Osteocyte (in vitro differentiated cells): Measurements from ENCODE around the gene MPP1. TPM values are rescaled to one million over a fixed set of nuclear protein-coding genes. Genes with fewer than 3 reads are reported as not detected.

Experiments
- DNase-seq: peaks from one replicate; pipeline ENCODE4 v3.0.0; 2021; ENCODE audit warnings: mixed read lengths; ENCODE audit not compliant: unreplicated experiment; ENCODE audit errors: extremely low spot score
- H3K27ac Mint-ChIP-seq: one replicate; pipeline ENCODE4 v1.8.0; 2021; ENCODE audit warnings: mild to moderate bottlenecking, mixed read lengths; ENCODE audit not compliant: unreplicated experiment
- H3K27me3 Mint-ChIP-seq: one replicate; pipeline ENCODE4 v1.8.0; 2021; ENCODE audit warnings: mixed read lengths; ENCODE audit not compliant: unreplicated experiment
- H3K36me3 Mint-ChIP-seq: one replicate; pipeline ENCODE4 v1.8.0; 2021; ENCODE audit warnings: mixed read lengths; ENCODE audit not compliant: unreplicated experiment
- H3K4me1 Mint-ChIP-seq: one replicate; pipeline ENCODE4 v1.8.0; 2021; ENCODE audit warnings: mixed read lengths; ENCODE audit not compliant: unreplicated experiment
- H3K4me3 Mint-ChIP-seq: one replicate; pipeline ENCODE4 v1.8.0; 2021; ENCODE audit warnings: mild to moderate bottlenecking, moderate library complexity, mixed read lengths; ENCODE audit not compliant: unreplicated experiment
- H3K9me3 Mint-ChIP-seq: one replicate; pipeline ENCODE4 v1.8.0; 2021; ENCODE audit warnings: mixed read lengths; ENCODE audit not compliant: unreplicated experiment
- CTCF ChIP-seq: fragments of 200-600 bp; sonication (generic); IDR thresholded peaks from 2 replicates; pipeline ENCODE4 v1.5.0; 2021; ENCODE audit warnings: antibody characterized with exemption, mild to moderate bottlenecking, moderate library complexity
- total RNA-seq: library from RNA; stranded (reverse); gene quantifications from 2 replicates; pipeline ENCODE4 v1.2.1, GENCODE V29; 2021

MPP1 gene
- total RNA-seq, 1 donor from 2014 or later, result 11.2 TPM

DNA sequence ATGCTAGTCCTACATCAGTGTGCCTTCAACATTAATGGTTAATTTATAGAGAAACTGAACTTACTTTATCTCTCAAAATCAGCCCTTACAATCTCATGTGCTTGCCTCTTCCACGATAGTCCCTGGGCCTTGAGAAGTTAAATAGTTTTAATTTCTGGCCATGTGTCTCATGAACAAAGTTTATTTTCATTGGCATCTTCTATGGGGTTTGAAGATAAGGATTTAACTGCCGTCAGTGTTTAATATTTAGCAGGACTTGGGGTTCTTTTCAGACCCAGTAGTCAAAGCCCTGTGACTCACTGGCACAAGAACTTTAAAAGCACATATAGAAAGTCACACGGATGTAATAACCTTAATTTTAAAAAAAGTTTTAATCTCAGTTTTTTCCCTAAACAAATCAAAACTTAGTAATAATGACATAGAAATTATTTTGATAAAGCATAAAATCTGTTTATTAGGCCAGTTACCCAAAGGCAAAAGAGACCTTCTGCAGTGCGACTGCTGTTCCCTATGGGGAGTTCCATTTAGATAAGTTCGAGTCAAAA lies 10.1 kb upstream of the MPP1 start:
- no peak for DNase-seq
- Mint-ChIP-seq H3K4me3 (no peak overlapping the region), H3K4me1 (no peaks in the 10 kb centered on the region), H3K27me3 (peaks cover 25% of the 10 kb centered on the region), H3K36me3 (no peaks in the 10 kb centered on the region), H3K27ac (no peak overlapping the region), H3K9me3 (peaks cover 11% of the 10 kb centered on the region)
- no peak for TF ChIP-seq CTCF

DNA sequence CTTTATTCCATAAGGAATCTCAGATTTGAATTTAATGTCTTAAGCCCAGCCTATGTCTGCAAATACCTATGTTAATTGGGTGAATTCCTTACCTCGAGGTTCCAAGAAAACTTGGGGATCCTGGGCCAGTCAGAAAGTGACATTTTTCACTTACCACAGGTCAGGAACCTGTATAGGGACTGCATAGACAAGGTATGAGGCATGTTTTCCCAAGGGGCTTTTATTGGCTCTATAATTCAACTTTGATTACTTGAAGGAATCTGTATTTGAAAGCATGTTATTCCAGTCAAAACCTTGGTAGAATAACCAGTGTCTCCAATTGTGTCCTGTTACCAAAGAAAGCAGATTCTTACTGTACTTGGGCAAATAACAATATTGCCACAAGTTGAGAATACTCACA lies 8.5 kb upstream of the MPP1 start:
- TF ChIP-seq CTCF, result no peak
- H3K4me3 Mint-ChIP-seq, result no peak overlapping the region
- DNase-seq, result no peak
- no peaks in the 10 kb centered on the region for H3K36me3 Mint-ChIP-seq
- peaks cover 22% of the 10 kb centered on the region for H3K27me3 Mint-ChIP-seq
- peaks cover 12% of the 10 kb centered on the region for H3K9me3 Mint-ChIP-seq
- no peak overlapping the region for H3K27ac Mint-ChIP-seq
- H3K4me1 Mint-ChIP-seq, result no peaks in the 10 kb centered on the region

DNA sequence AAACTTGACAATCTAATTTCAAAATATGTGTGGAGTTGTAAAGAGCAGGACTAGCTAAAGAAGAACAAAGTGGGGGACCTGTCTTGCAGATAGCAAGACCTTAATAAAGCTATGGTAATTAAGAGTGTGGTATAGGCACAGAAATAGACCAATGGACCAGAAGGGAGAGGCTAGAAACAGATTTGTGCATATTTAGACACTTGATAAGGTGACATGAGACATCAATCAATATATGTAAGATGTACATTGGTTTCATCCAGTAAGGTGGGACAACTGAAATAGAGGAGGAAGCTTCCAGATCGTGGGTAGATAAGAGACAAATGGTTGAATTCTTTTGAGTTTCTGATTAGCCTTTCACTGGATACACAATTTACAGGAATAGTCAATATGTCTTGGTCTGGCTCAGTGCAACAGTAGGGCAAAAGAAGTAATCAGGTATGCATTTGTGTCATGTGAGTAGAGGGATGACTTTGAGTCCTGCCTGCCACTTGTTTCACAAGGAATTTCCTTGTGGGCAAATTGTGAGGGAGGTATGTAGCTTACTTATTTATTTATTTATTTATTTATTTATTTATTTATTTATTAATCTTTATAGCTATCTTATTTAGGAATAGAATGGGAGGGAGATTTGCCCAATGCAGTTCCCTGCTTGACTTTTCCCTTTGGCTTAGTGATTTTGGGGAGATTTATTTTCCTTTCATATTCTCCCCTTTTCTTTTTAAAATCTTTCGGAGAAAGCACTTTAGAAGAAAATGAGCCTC lies 7.2 kb upstream of the MPP1 start:
- H3K9me3 Mint-ChIP-seq, result peaks cover 22% of the 10 kb centered on the region
- no peak for TF ChIP-seq CTCF
- no peaks in the 10 kb centered on the region for H3K36me3 Mint-ChIP-seq
- H3K27ac Mint-ChIP-seq, result no peak overlapping the region
- H3K4me3 Mint-ChIP-seq, result no peak overlapping the region
- peaks cover 26% of the 10 kb centered on the region for H3K27me3 Mint-ChIP-seq
- DNase-seq, result no peak
- H3K4me1 Mint-ChIP-seq, result no peaks in the 10 kb centered on the region

- Mint-ChIP-seq H3K36me3 (no peaks in the 10 kb centered on the region), H3K4me3 (no peak overlapping the region), H3K9me3 (peaks cover 24% of the 10 kb centered on the region), H3K27me3 (peaks cover 24% of the 10 kb centered on the region), H3K4me1 (peaks cover 5% of the 10 kb centered on the region), H3K27ac (no peak overlapping the region)
- no peak for TF ChIP-seq CTCF
- DNase-seq, result no peak
Measured at GRCh38 chrX:154809939-154810665, 4.8 kb upstream of the MPP1 start.
